Astrocyte of the cerebellum (primary cell): ENCODE data around the gene SSR3.
A peak's percentile ranks its signal among the peaks of the same experiment; 100 is the strongest.

ENCODE experiments used
- DNase-seq: peaks from one replicate; pipeline ENCODE4 v3.0.0-alpha.2; 2011; ENCODE audit warnings: low read depth
- H3K4me3 ChIP-seq: 2 replicates; pipeline ENCODE4 v1.5.1; 2011; ENCODE audit warnings: mild to moderate bottlenecking, low read depth, low read length, moderate library complexity
- CTCF ChIP-seq: IDR thresholded peaks from 2 replicates; pipeline ENCODE4 v1.5.1; 2012; ENCODE audit warnings: low read length, low read depth, moderate library complexity, mild to moderate bottlenecking; ENCODE audit errors: missing control alignments
- in situ Hi-C: cut with HindIII; loops from 2 replicates; pipeline ENCODE4 v1.10.0; 2017; ENCODE audit warnings: low sequenced_read_pairs

SSR3 gene

GRCh38 chr3:156551261-156551660 is 3.7 kb downstream of the SSR3 start:
- H3K4me3 ChIP-seq: no peak overlapping the region
- in situ Hi-C loops: no loop called here
- DNase-seq: no peak
- no peak for TF ChIP-seq CTCF

- in situ Hi-C loops: loop anchor here (10.0 to 25.0 kb wide), 2 partner anchors 56 to 563 kb away; no protein-coding TSS in a partner anchor
- TF ChIP-seq CTCF: no peak
- no peak overlapping the region for H3K4me3 ChIP-seq
- no peak for DNase-seq
Measured at GRCh38 chr3:156548902-156549301, 6.0 kb downstream of the SSR3 start.

GRCh38 chr3:156548041-156548687 is 6.8 kb downstream of the SSR3 start:
- no peak overlapping the region for H3K4me3 ChIP-seq
- DNase-seq: no peak
- in situ Hi-C loops: loop anchor here (10.0 to 25.0 kb wide), 2 partner anchors 57 to 564 kb away; no protein-coding TSS in a partner anchor
- TF ChIP-seq CTCF: no peak

GRCh38 chr3:156547637-156548036 is 7.3 kb downstream of the SSR3 start:
- in situ Hi-C loops: loop anchor here (10.0 to 25.0 kb wide), 2 partner anchors 57 to 565 kb away; no protein-coding TSS in a partner anchor
- H3K4me3 ChIP-seq: no peak overlapping the region
- TF ChIP-seq CTCF: no peak
- DNase-seq: peak; percentile 29

GRCh38 chr3:156543043-156543555 is 11.8 kb downstream of the SSR3 start:
- no peak for DNase-seq
- no peak for TF ChIP-seq CTCF
- no peak overlapping the region for H3K4me3 ChIP-seq
- in situ Hi-C loops: loop anchor here (10.0 to 25.0 kb wide), 2 partner anchors 62 to 569 kb away; no protein-coding TSS in a partner anchor

GRCh38 chr3:156542101-156543042 is 12.5 kb downstream of the SSR3 start:
- in situ Hi-C loops: loop anchor here (10.0 to 25.0 kb wide), 2 partner anchors 62 to 570 kb away; no protein-coding TSS in a partner anchor
- no peak for DNase-seq
- no peak overlapping the region for H3K4me3 ChIP-seq
- TF ChIP-seq CTCF: no peak
